Raji (cell line): ENCODE results near the gene APOB.

Experiments
- POLR2A ChIP-seq: IDR thresholded peaks from 2 replicates; pipeline ENCODE4 v1.6.1; 2011; ENCODE audit warnings: low read depth, low read length, control low read depth; ENCODE audit not compliant: insufficient read depth

The APOB gene

DNA sequence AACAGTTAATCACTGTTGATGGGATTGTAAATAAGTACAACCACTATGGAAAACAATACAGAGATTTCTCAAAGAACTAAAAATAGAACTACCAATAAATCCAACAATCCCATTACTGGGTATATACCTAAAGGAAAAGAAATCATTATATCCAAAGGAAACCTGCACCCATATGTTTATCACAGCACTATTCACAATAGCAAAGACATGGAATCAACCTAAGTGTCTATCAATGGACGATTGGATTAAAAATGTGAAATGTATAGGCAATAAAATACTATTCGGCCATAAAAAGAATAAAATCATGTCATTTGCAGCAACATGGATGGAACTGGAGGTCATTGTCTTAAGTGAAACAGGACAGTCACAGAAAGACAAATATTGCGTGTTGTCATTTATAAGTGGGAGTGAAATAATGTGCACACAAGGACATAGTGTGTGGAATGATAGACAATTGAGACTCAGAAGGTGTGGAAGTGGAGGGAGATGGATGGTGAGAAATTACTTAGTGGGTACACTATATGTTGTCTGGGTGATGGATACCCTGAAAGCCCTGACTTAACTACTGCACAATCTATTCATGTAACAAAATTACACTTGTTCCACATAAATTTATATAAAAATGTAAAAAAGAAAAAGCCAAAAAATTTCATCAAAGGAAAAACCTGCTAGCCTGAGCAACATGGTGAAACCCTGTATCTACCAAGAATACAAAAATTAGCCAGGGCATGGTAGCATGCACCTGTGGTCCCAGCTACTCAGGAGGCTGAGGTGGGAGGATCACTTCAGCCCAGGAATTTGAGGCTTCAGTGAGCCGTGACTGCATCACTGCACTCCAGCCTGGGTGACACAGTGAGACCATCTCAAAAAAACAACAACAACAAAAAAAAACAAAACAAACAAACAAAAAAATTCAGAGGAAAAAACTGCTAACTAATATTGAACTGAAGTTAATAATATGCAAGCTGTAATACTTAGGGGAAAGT is 12.6 kb downstream of the APOB start:
- no peak for TF ChIP-seq POLR2A

DNA sequence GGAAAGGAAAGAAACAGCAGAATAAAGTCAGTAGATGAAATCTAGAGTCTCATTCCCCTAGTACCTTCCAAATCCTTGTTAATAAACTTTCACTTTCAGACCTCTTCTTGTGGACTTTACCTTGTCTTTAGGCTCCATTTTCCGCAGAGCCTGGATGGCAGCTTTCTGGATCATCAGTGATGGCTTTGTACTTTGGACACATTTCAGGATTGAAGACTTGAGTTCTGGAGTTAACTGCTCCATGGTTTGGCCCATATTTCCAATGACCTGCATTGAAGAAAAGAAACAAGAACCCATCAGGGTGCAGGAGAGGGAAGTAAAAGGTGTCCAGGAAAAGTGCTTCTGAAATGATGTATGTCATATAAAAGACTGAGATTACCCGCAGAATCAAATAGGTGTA is 14.4 kb downstream of the APOB start:
- no peak for TF ChIP-seq POLR2A

DNA sequence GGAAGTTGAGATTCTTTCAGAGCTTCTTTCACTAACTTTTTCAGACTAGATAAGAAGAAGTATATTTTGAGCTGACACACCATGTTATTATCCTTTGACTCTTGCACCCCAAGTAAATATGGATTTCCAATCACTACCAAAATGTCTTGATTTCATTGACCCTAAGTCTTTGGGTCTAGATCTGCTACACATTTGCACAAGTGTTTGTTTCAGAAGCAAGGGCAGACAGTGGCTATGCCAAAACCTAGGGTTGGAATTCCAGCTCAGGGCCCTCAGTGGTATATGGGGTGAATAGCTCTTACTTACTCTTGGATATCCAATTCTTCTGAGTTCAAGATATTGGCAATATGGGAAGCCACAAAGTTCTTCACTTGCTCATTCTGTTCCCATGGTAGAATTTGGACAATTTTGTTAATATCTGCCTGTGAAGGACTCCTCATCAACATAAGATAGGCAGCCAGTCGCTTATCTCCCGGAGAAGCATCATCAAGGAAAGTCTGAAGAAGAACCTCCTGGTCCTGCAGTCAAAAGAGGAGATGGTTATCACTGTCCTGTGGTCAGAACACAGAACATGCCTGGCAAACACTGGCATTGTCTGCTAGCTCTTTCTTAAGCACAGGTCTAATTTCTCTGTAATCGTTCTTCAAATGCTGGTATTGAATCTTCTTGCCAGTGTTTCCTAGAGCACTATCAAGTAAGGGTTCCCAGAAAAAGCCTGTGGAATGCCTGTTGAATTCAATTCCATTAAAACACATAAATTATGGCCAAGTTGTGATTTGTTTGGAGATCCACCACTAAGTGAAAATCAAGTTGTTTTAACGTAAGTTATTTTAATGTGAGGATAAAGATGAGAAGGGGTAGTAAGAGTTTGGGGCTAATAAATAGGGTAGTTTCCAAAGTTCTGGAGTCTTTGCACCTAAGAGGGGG is 15.6 kb downstream of the APOB start:
- TF ChIP-seq POLR2A, result no peak

DNA sequence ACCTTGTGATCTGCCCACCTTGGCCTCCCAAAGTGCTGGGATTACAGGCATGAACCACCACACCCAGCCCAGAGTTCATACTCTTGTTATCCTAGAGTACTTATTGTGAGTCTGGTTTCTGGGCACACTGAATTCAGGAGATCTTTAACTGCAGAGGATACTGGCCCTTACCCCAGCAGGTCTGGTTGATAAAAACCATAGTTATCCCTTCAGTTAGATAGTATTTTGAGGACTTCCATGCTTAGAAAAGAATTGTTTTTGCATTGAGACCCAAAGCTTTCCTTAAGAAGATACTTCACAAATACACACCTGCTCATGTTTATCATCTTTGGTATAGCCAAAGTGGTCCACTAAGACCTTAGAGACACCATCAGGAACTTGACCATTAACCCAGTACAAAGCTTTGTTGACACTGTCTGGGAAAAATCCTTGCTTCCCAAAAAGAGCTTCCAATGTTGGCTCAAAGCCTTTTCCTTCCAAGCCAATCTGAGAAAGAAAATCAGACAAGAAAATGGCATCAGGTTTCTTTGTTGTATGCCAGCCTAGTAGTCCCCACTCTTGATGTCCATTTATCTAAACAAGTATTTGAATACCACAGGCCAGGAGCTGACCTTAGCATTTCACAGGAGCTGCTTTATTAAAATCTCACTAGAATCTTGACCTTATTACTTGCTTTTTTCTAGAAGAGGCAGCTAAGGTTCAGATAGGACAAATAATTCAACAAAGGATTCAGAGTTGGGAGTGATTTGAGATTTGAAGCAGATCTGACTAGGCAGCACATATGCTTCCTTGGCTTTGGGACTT is 17.2 kb downstream of the APOB start:
- no peak for TF ChIP-seq POLR2A

DNA sequence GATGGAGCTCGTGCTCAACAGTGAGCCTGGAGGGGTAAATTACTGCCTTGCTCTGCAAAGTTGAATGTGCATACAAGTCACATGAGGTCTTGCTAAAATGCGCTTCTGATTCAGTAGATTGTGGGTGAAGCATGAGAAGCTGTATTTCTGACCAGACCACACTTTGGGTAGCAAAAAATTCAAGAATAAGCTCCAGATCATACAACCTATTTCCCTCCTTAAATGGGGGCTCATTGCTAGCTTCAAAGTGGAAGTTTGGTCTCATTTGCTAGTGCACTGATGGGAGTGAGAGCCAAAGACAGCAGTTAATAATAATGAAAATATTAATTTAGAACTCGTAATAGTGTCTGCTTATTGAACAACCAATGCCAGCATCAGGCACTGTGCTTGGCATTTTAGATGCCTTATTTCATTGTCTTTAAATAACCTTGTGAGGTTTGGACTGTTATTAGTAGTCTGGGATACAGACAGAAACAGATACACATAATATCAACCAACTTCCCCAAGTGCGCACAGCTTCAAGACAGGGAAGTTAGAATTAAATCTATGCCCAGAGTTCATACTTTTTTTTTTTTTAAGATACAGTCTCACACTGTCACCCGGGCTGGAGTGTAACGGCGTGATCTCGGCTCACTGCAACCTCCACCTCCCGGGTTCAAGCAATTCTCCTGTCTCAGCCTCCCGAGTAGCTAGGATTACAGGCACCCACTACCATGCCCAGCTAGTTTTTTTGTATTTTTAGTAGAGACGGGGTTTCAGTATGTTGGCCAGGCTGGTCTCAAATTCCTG is 18.0 kb downstream of the APOB start:
- TF ChIP-seq POLR2A, result no peak

DNA sequence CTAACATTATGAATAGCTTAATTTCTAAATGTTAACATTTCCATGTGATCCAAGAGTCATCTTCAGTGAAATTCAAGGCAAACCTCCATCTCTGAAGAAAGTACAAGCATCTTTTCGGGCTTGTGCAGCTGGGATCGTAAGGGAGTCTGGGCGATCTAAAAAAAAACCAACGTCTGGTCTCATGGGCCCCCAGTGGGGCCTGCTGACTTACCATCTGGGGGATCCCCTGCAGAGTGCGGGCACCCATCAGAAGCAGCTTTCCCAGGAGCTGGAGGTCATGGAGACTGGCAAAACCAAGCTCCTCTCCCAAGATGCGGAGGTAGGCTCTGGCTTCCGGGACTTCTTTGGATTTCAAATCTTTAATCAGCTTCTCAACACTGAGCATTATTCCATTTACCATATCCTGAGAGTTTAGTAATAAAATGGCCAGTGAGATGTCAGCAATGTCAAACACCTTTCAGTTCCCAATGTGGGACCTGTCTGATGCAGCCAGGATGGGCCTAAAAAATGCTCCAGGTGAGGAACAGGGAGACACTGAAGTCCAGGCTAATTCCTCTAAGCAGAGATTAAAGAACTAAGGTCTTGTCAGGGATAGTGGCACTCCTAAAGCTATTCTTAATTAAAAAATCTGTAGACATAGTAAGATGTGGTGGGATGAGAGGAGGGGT is 19.0 kb downstream of the APOB start:
- TF ChIP-seq POLR2A, result no peak

DNA sequence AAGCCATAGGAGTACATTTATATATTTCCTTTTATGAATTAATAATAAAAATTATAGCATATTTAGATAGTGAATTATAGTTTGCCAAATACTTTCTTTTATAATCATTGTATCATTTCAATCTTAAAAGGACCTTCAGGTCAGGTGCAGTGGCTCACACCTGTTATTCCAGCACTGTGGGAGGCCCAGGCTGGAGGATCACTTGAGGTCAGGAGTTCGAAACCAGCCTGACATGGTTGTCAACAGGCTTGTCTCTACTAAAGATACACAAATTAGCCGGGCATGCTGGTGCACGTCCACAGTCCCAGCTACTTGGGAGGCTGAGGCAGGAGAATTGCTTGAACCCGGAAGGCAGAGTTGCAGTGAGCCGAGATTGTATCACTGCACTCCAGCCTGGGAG is 19.7 kb downstream of the APOB start:
- TF ChIP-seq POLR2A, result no peak

DNA sequence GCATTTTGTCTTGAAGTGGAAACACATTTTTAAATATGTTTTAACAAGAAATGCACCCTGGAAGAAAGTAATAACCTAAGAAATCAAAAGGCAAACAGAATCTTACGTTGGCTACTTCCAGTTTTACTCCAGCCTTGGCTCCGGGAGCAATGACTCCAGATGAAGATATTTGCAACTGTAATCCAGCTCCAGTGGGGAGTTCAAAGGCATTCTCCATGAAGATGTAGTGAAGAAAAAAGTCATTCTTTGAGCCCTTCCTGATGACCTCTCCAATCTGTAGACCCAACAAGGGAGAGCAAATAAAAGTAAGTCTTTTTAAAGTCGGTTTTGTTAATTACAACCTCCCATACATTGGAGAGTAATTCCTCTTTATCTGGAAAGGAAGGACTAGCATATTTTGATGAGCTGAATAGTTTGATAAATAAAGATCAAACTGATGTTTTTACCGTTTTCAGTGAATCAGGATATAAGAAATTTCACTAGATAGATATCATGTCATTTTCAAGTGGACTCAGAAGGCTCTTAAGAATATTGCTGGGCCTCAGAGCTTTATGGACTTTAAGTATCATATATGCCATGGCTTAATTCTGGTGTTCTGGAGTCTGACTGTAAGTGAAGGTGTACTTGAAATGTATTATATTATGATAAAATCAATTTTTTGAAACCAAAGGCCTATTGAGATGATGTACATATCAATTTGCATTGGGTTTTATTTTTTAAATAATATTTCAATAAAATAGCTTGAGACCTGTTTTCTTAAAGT is 20.3 kb downstream of the APOB start:
- TF ChIP-seq POLR2A, result no peak

DNA sequence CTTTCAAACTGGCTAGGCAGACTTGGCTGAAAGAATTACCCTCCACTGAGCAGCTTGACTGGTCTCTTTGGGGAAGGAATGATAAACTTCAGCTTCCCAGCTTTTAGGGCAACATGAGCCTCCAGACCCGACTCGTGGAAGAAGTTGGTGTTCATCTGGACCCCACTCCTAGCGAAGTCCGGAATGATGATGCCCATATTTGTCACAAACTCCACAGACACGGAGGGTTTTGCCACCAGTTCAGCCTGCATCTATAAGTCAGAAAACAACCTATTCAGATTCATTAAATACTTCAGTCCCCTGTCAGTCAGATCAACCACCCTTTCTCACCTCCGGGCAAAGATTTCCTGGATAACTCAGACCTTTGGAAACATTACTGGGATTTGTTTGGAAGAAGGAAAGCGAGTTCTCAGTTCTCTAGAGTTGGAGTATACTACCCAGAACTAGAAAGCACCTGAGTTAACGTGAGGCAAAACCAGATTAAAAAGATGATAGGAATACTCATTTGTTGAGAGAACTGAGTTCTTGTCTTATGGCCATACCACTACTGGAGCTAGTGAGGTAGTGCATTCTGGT is 21.0 kb downstream of the APOB start:
- no peak for TF ChIP-seq POLR2A

DNA sequence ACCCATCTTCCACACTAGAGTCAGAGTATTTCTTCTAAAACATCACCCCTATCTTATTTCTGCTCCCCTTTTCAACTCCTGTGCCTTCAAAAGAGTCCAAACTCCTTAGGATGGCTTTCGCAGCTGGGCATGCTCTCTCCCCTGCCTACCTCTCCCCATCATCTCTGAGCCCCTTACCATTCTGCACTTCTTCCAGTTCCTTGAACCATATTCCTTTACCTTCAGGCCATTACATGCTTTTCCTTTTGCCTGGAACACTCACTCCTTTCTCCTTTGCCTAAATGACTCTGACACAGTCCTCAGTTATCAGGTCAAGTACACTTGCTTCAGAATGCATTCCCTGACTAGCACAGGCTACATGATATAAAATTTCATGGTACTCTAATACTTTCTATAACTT is 22.4 kb downstream of the APOB start:
- TF ChIP-seq POLR2A, result no peak

DNA sequence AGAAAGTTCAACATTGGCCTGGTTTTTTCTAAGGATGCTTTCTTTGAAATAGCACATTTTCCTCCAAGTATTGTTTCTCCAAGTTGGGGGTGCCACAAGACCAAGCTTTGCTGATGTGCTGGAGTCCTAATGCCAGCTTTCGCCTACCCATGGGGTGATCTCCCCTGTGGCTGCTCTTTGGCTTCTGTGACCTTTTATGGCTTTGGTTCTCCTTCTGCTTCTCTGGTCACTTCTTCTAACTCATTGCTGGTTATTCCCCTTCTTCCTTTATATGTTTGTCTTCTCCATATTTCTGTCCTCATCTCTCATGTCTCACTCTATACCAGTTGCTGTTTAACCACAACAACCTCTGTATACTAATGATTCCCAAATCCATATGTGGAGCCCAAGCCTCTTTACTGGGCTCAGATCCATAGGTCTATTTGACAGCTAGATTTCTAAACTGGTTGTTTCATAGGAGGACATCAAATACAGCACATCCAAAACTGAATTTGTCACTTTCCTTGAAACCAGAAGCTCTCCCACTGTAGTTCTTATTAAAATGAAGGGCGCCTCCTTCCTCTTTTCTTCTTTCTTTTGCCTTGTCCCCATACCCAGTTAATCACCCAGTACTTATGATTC is 23.1 kb downstream of the APOB start:
- no peak for TF ChIP-seq POLR2A

DNA sequence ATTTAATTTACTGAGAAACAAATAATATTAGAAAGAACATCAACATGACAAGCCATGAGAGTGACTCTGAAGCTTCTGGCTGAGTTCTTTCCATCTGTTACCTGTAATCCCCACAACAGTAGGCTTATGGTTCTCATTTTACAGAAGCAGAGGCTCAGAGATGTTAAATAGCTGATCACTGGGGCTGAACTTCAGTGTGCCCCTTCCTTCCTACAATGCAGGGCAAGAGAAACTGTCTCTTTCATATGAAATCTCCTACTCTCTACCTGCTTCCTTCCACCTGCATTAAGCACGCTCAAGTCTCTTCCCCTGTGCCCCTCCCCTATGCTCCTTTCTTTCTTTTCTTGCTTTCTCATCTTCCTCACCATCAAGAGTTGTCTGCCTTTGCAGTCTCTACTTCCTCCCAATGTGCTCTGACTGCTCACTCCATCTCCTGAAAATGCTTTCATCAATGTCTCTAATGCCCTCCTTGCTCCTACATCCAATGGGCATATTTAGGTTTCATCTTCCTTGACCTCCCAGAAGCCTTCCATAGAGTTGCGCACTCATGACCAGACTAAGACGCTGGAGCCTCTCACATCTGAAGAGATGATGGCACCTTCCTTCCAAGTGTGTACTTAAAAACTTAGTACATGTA is 23.7 kb downstream of the APOB start:
- TF ChIP-seq POLR2A, result no peak
